H1 (cell line): ENCODE measurements around the gene ITGA3. TPM values are rescaled to one million over a fixed set of nuclear protein-coding genes. Genes with fewer than 3 reads are reported as not detected.

ENCODE experiments used
- POLR2A ChIP-seq, 2 experiments: IDR thresholded peaks; 1 replicate in 1 of 2; 2 replicates in 1 of 2; pipeline ENCODE4 v1.6.1; 2011; ENCODE audit warnings: low read depth in 2 of 2, low read length in 2 of 2, mild to moderate bottlenecking in 2 of 2; ENCODE audit errors: control extremely low read depth in 1 of 2
- polyA plus RNA-seq, 7 experiments: library from polyadenylated mRNA; depleted of rRNA in 3 of 7; stranded (reverse) in 5 of 7; unstranded in 2 of 7; fragments of >200 nt in 5 of 7; fragments of 200-250 nt in 2 of 7; gene quantifications; 1 replicate in 5 of 7; 2 replicates in 1 of 7; 4 replicates in 1 of 7; pipeline versions ENCODE4 v1.2.1 to v1.2.3, GENCODE V29; 2011 to 2013; ENCODE audit warnings: missing spikeins in 2 of 7, mixed read lengths in 2 of 7
- total RNA-seq: library from RNA; stranded (reverse); fragmentation: NEBNext Ultra II Directional; extraction: Animal tissue kit (Norgen Biotek cat#: 25700); gene quantifications from 2 replicates; pipeline ENCODE4 v1.2.1, GENCODE V29; 2021
- TF ChIP-seq, protein P1 (sequence below): IDR thresholded peaks from 2 replicates; pipeline ENCODE4 v1.6.1; 2012; ENCODE audit warnings: inconsistent platforms

The ITGA3 gene
- total and polyA plus RNA-seq, 2 of the 8 experiments (the other 6 are each of a cell fraction or from before 2014, with no cell fraction given), result 24.0 to 24.2 TPM

DNA sequence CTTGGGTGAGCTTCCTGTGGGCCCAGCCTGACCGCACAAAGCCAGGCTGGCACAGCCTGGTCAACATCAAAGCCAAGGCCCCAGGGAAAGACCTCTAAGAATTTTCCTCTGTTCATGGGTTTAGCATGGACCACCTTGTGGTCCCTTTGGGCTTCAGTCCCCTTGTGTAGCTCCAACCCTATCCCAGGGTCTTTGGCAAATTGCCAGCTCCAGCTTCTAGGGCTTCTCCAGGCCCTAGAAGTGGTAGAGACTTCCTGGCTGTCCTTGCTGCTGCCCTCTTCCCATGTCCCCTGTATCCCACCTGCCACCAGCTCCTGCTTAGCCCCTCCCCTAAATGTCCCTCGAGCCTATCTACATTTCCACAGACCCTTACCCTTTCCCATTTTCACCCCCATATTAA, 9.7 kb upstream of the ITGA3 start (continued):
- TF ChIP-seq, protein P1, sequence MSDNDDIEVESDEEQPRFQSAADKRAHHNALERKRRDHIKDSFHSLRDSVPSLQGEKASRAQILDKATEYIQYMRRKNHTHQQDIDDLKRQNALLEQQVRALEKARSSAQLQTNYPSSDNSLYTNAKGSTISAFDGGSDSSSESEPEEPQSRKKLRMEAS, result no peak
- TF ChIP-seq POLR2A (IDR thresholded peaks at IDR 0.05; ENCODE audit: control extremely low read depth in 1 of 2, low read depth in 2 of 2, low read length in 2 of 2), result no peak
